ENCODE data around the gene ZNF580. TPM values are rescaled to one million over a fixed set of nuclear protein-coding genes. Genes with fewer than 3 reads are reported as not detected.
A peak's percentile ranks its signal among the peaks of the same experiment; 100 is the strongest.

Gene ZNF580
- polyA plus RNA-seq, 3 donors, result 9.7 to 46.5 (median 10.7) TPM

DNA sequence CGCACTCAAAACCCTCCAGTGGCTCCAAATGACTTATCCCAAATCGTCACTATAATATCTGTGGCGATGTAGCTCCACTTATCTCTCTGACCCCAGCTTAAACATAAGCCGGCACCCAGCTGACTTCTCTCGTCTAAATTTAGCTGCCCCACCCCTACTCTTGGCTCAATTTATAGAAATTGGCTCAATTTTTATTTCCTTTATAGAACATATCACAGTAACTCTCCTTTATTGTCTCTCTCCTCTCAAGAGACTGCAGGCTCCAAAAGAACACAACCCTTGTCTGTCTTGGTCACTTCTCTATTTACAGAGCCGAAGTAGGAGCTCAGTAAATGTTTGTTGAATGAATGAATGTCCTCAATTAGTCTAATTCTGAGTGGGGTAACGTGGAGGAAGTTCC lies 17.2 kb upstream of the ZNF580 start:
- H3K9me3 Mint-ChIP-seq, result peaks cover 0 to 4% (median 0%) of the 10 kb centered on the region in 7 donors
- Histone ChIP-seq H2AFZ (ENCODE audit: insufficient read depth, low read depth, low read length, poor library complexity, severe bottlenecking) (no peak overlapping the region), H3K4me1 (ENCODE audit: control insufficient read depth in 1 of 2, insufficient read depth in 2 of 2, low read length in 2 of 2) (peaks cover 53 to 62% of the 10 kb centered on the region in 2 donors), H3K79me2 (ENCODE audit: insufficient read depth, low read length) (peaks cover 17% of the 10 kb centered on the region), H3K9ac (ENCODE audit: insufficient read depth, low read length, poor library complexity, severe bottlenecking) (no peak overlapping the region), H3K9me3 (replicated peaks in 1 of 2; ENCODE audit: control insufficient read depth in 1 of 2, insufficient read depth in 1 of 2, low read length in 2 of 2) (no peaks in the 10 kb centered on the region), H3K27ac (ENCODE audit: low read depth in 1 of 2, low read length in 2 of 2) (peak overlapping the region in 1 of 2 donors; percentile 66), H3K4me2 (replicated peaks; ENCODE audit: extremely low read depth, low read length, poor library complexity, severe bottlenecking) (peak overlapping the region; percentile 70), H3K27me3 (ENCODE audit: control insufficient read depth in 2 of 2, insufficient read depth in 2 of 2, low read length in 2 of 2) (no peaks in the 10 kb centered on the region), H4K20me1 (ENCODE audit: insufficient read depth, low read length) (no peaks in the 10 kb centered on the region), H3K4me3 (replicated peaks in 1 of 3; ENCODE audit: low read depth in 2 of 3, low read length in 3 of 3) (peak overlapping the region in 1 of 3 experiments; percentile 85), H3K36me3 (replicated peaks in 1 of 2; ENCODE audit: control insufficient read depth in 1 of 2, insufficient read depth in 2 of 2, low read length in 2 of 2) (no peaks in the 10 kb centered on the region)
- WGBS (ENCODE audit: insufficient coverage), result 84% methylated on average over 5 of the region's 7 CpGs
- H3K36me3 Mint-ChIP-seq, result peaks cover 7 to 15% of the 10 kb centered on the region in 2 donors
- DNase-seq, result no peak
- H3K4me1 Mint-ChIP-seq, result peaks cover 48% of the 10 kb centered on the region
- intact Hi-C loops (cut with micrococcal nuclease), result loop anchor here in 1 of 2 donors (5.0 kb wide), 1 partner anchor 36 kb away; no protein-coding TSS in a partner anchor
- peaks cover 0 to 8% (median 1%) of the 10 kb centered on the region in 3 donors for H3K27me3 Mint-ChIP-seq (ENCODE audit: low read depth in 3 of 3)
- peak overlapping the region; percentile 85 to 94 for H3K4me3 Mint-ChIP-seq
- TF ChIP-seq, protein P1, sequence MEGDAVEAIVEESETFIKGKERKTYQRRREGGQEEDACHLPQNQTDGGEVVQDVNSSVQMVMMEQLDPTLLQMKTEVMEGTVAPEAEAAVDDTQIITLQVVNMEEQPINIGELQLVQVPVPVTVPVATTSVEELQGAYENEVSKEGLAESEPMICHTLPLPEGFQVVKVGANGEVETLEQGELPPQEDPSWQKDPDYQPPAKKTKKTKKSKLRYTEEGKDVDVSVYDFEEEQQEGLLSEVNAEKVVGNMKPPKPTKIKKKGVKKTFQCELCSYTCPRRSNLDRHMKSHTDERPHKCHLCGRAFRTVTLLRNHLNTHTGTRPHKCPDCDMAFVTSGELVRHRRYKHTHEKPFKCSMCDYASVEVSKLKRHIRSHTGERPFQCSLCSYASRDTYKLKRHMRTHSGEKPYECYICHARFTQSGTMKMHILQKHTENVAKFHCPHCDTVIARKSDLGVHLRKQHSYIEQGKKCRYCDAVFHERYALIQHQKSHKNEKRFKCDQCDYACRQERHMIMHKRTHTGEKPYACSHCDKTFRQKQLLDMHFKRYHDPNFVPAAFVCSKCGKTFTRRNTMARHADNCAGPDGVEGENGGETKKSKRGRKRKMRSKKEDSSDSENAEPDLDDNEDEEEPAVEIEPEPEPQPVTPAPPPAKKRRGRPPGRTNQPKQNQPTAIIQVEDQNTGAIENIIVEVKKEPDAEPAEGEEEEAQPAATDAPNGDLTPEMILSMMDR (IDR thresholded peaks at IDR 0.05), result no peak
- peak overlapping the region; percentile 91 to 99 (median 98) for H3K27ac Mint-ChIP-seq

GRCh38 chr19:55624109-55625003 lies 16.4 kb upstream of the ZNF580 start, which contains the start of gene ZNF784:
Gene ZNF784, minus strand, starts transcription at chr19:55624566. Its CDS starts 5 bp downstream, at chr19:55624561.
- under 1% methylated on average over 40 of the region's 56 CpGs for WGBS (ENCODE audit: insufficient coverage)
- Histone ChIP-seq H3K4me1 (ENCODE audit: control insufficient read depth in 1 of 2, insufficient read depth in 2 of 2, low read length in 2 of 2) (peaks cover 45 to 54% of the 10 kb centered on the region in 2 donors), H3K4me2 (replicated peaks; ENCODE audit: extremely low read depth, low read length, poor library complexity, severe bottlenecking) (peak within 1 kb of the TSS; percentile 70), H3K79me2 (ENCODE audit: insufficient read depth, low read length) (peaks cover 17% of the 10 kb centered on the region), H3K9ac (ENCODE audit: insufficient read depth, low read length, poor library complexity, severe bottlenecking) (peak within 1 kb of the TSS; percentile 78), H2AFZ (ENCODE audit: insufficient read depth, low read depth, low read length, poor library complexity, severe bottlenecking) (peak within 1 kb of the TSS; percentile 76), H3K27me3 (ENCODE audit: control insufficient read depth in 2 of 2, insufficient read depth in 2 of 2, low read length in 2 of 2) (no peaks in the 10 kb centered on the region), H3K4me3 (replicated peaks in 1 of 3; ENCODE audit: low read depth in 2 of 3, low read length in 3 of 3) (peak within 1 kb of the TSS; percentile 54 to 85 (median 63)), H3K36me3 (replicated peaks in 1 of 2; ENCODE audit: control insufficient read depth in 1 of 2, insufficient read depth in 2 of 2, low read length in 2 of 2) (no peaks in the 10 kb centered on the region), H3K9me3 (replicated peaks in 1 of 2; ENCODE audit: control insufficient read depth in 1 of 2, insufficient read depth in 1 of 2, low read length in 2 of 2) (no peaks in the 10 kb centered on the region), H4K20me1 (ENCODE audit: insufficient read depth, low read length) (no peaks in the 10 kb centered on the region), H3K27ac (ENCODE audit: low read depth in 1 of 2, low read length in 2 of 2) (peak within 1 kb of the TSS; percentile 78 to 86)
- peaks cover 5 to 14% of the 10 kb centered on the region in 2 donors for H3K36me3 Mint-ChIP-seq
- peaks cover 40% of the 10 kb centered on the region for H3K4me1 Mint-ChIP-seq
- H3K9me3 Mint-ChIP-seq, result peaks cover 0 to 4% (median 0%) of the 10 kb centered on the region in 7 donors
- peak; percentile 88 to 94 (median 91) for DNase-seq
- TF ChIP-seq, protein P1 (IDR thresholded peaks at IDR 0.05), result no peak
- peak within 1 kb of the TSS; percentile 91 to 99 (median 98) for H3K27ac Mint-ChIP-seq
- peak within 1 kb of the TSS; percentile 85 to 94 for H3K4me3 Mint-ChIP-seq
- H3K27me3 Mint-ChIP-seq (ENCODE audit: low read depth in 3 of 3), result peaks cover 0 to 8% (median 1%) of the 10 kb centered on the region in 3 donors
- intact Hi-C loops (cut with micrococcal nuclease), result loop anchor here (2.0 to 5.0 kb wide), 2 partner anchors 26 to 37 kb away; partner anchors contain the start of gene FIZ1 (in 1 of the 2)

All from CD14-positive monocyte (primary cell).